Peyer's patch (tissue), 4 donors: ENCODE data around the gene MRNIP.

ENCODE experiments used
- CTCF ChIP-seq, 6 experiments: fragments of 450-650 bp in 4 of 6; fragments of 200-600 bp in 2 of 6; sonication (generic) in 1 of 6; IDR thresholded peaks; one replicate each; pipeline ENCODE4 v1.5.1; 2017 to 2019; ENCODE audit warnings: antibody characterized with exemption in 6 of 6, mild to moderate bottlenecking in 3 of 6, moderate library complexity in 1 of 6
- POLR2A ChIP-seq, 2 donors: fragments of 450-650 bp; IDR thresholded peaks; one replicate each; pipeline ENCODE4 v1.5.1; 2017; ENCODE audit warnings: antibody characterized with exemption in 2 of 2, mild to moderate bottlenecking in 2 of 2, moderate library complexity in 2 of 2

GRCh38 chr5:179832039-179832745 is 26.4 kb downstream of the MRNIP start:
- TF ChIP-seq CTCF (IDR thresholded peaks at IDR 0.05) = no peak
- TF ChIP-seq POLR2A (IDR thresholded peaks at IDR 0.05) = no peak
